ENCODE data around the gene ENAH.

GRCh38 chr1:225523263-225523950 lies 129.5 kb downstream of the ENAH start:
- no peak for TF ChIP-seq POLR2AphosphoS5 (IDR thresholded peaks at IDR 0.05; ENCODE audit: borderline replicate concordance, low read depth, low read length)
- TF ChIP-seq EZH2 (IDR thresholded peaks at IDR 0.05), result no peak

All from SK-N-MC (cell line).